ENCODE measurements around the gene ZFR2. TPM values are rescaled to one million over a fixed set of nuclear protein-coding genes. Genes with fewer than 3 reads are reported as not detected.
"Not testable (repeated sequence)": the region's sequence is repeated elsewhere in the genome, so short reads cannot be mapped to it uniquely, and the experiment has no call there.

ZFR2 gene
- total RNA-seq, 4 donors from 2014 or later = not detected

- no peak for ATAC-seq
- TF ChIP-seq POLR2A (IDR thresholded peaks at IDR 0.05) (no peak), CTCF (IDR thresholded peaks at IDR 0.05 in 4 of 5, conservative IDR thresholded peaks at IDR 0.05 in 1 of 5) (no peak)
- H3K36me3 ChIP-seq = no peaks in the 10 kb centered on the region
- no peak for DNase-seq
- no peak within 1 kb of the TSS for H3K4me3 ChIP-seq
- H3K27ac ChIP-seq = no peak within 1 kb of the TSS
- H3K27me3 ChIP-seq = peaks cover 48 to 64% (median 54%) of the 10 kb centered on the region in 3 donors
- H3K9me3 ChIP-seq = no peaks in the 10 kb centered on the region
- intact Hi-C loops (cut with DNase I; ENCODE audit: low total_unique reads) (no loop called here), in situ Hi-C loops (cut with MboI; ENCODE audit: low sequenced_read_pairs in 4 of 4) (no loop called here)
- H3K4me1 ChIP-seq = no peaks in the 10 kb centered on the region
These were observed 11.8 kb upstream of the ZFR2 start, which contains the start of gene ATCAY for GRCh38 chr19:3880471-3881271. ATCAY (plus strand) TSS chr19:3880685; CDS start chr19:3885768, 5,083 bp downstream.

GRCh38 chr19:3879656-3880055 is 10.8 kb upstream of the ZFR2 start:
- no peaks in the 10 kb centered on the region for H3K4me1 ChIP-seq
- TF ChIP-seq CTCF (IDR thresholded peaks at IDR 0.05 in 4 of 5, conservative IDR thresholded peaks at IDR 0.05 in 1 of 5) (no peak), POLR2A (IDR thresholded peaks at IDR 0.05) (no peak)
- peaks cover 48 to 59% (median 54%) of the 10 kb centered on the region in 3 donors for H3K27me3 ChIP-seq
- DNase-seq (no peak), ATAC-seq (no peak)
- no peak overlapping the region for H3K4me3 ChIP-seq
- no peak overlapping the region for H3K27ac ChIP-seq
- in situ Hi-C loops (cut with MboI; ENCODE audit: low sequenced_read_pairs in 4 of 4) (no loop called here), intact Hi-C loops (cut with DNase I; ENCODE audit: low total_unique reads) (no loop called here)
- H3K36me3 ChIP-seq = no peaks in the 10 kb centered on the region
- H3K9me3 ChIP-seq = no peaks in the 10 kb centered on the region

GRCh38 chr19:3874695-3875094 is 5.9 kb upstream of the ZFR2 start:
- ATAC-seq; in situ Hi-C loops (cut with MboI; ENCODE audit: low sequenced_read_pairs in 4 of 4); intact Hi-C loops (cut with DNase I; ENCODE audit: low total_unique reads): not testable (repeated sequence)

GRCh38 chr19:3873151-3873550 is 4.3 kb upstream of the ZFR2 start:
- intact Hi-C loops (cut with DNase I; ENCODE audit: low total_unique reads) = no loop called here
- DNase-seq (no peak), ATAC-seq (no peak)
- no peaks in the 10 kb centered on the region for H3K36me3 ChIP-seq
- no peaks in the 10 kb centered on the region for H3K4me1 ChIP-seq
- no peaks in the 10 kb centered on the region for H3K9me3 ChIP-seq
- in situ Hi-C loops (cut with MboI; ENCODE audit: low sequenced_read_pairs in 4 of 4) = no loop called here
- peaks cover 29 to 40% (median 34%) of the 10 kb centered on the region in 3 donors for H3K27me3 ChIP-seq
- H3K27ac ChIP-seq = no peak overlapping the region
- H3K4me3 ChIP-seq = no peak overlapping the region
- TF ChIP-seq CTCF (IDR thresholded peaks at IDR 0.05 in 4 of 5, conservative IDR thresholded peaks at IDR 0.05 in 1 of 5) = no peak
- no peak for TF ChIP-seq POLR2A (IDR thresholded peaks at IDR 0.05)

More at GRCh38 chr19:3874695-3875094, 5.9 kb upstream of the ZFR2 start:
- DNase-seq, H3K36me3 ChIP-seq, H3K27ac ChIP-seq, H3K4me1 ChIP-seq, H3K9me3 ChIP-seq, H3K4me3 ChIP-seq: not testable (repeated sequence)
- peaks cover 20 to 32% (median 25%) of the 10 kb centered on the region in 3 donors for H3K27me3 ChIP-seq

GRCh38 chr19:3867971-3868769 is 668 bp downstream of the ZFR2 start:
- Histone ChIP-seq H3K27ac (no peak overlapping the region), H3K4me3 (no peak overlapping the region), H3K27me3 (peaks cover 40 to 55% (median 52%) of the 10 kb centered on the region in 3 donors), H3K9me3 (no peaks in the 10 kb centered on the region), H3K36me3 (no peaks in the 10 kb centered on the region), H3K4me1 (no peaks in the 10 kb centered on the region)
- no peak for TF ChIP-seq POLR2A (IDR thresholded peaks at IDR 0.05)
- no peak for TF ChIP-seq CTCF (IDR thresholded peaks at IDR 0.05 in 4 of 5, conservative IDR thresholded peaks at IDR 0.05 in 1 of 5)
- intact Hi-C loops (cut with DNase I; ENCODE audit: low total_unique reads) (no loop called here), in situ Hi-C loops (cut with MboI; ENCODE audit: low sequenced_read_pairs in 4 of 4) (no loop called here)
- ATAC-seq = no peak
- DNase-seq = no peak
